ENCODE measurements around the gene TMCC1.
"Not testable (repeated sequence)": the region's sequence is repeated elsewhere in the genome, so short reads cannot be mapped to it uniquely, and the experiment has no call there.

GRCh38 chr3:129641567-129642260 is 251.8 kb downstream of the TMCC1 start:
- not testable (repeated sequence) for TF ChIP-seq YY1 (IDR thresholded peaks at IDR 0.05; ENCODE audit: low read depth); CTCF (IDR thresholded peaks at IDR 0.05); SMC3 (IDR thresholded peaks at IDR 0.05; ENCODE audit: low read depth, low read length); MAX (IDR thresholded peaks at IDR 0.05; ENCODE audit: low read depth); GABPA (IDR thresholded peaks at IDR 0.05; ENCODE audit: low read depth); REST (IDR thresholded peaks at IDR 0.05; ENCODE audit: low read depth, low read length); POLR2AphosphoS5 (IDR thresholded peaks at IDR 0.05; ENCODE audit: low read depth, low read length); ZBTB33 (IDR thresholded peaks at IDR 0.05; ENCODE audit: borderline replicate concordance, low read depth); NFIC (IDR thresholded peaks at IDR 0.05; ENCODE audit: borderline replicate concordance)
